Hepatocyte (in vitro differentiated cells): ENCODE data around the gene ACTL9.

Experiments
- EZH2phosphoT487 ChIP-seq: fragments of 200-600 bp; sonication (generic); IDR thresholded peaks from one replicate; pipeline ENCODE4 v1.6.1; 2018; ENCODE audit warnings: antibody characterized with exemption, mild to moderate bottlenecking, low read depth, moderate library complexity; ENCODE audit not compliant: unreplicated experiment, severe bottlenecking
- TF ChIP-seq, protein P1 (sequence below): fragments of 200-600 bp; sonication (generic); IDR thresholded peaks from 2 replicates; pipeline ENCODE4 v1.5.1; 2016; ENCODE audit warnings: antibody characterized with exemption, mild to moderate bottlenecking; ENCODE audit not compliant: poor library complexity

DNA sequence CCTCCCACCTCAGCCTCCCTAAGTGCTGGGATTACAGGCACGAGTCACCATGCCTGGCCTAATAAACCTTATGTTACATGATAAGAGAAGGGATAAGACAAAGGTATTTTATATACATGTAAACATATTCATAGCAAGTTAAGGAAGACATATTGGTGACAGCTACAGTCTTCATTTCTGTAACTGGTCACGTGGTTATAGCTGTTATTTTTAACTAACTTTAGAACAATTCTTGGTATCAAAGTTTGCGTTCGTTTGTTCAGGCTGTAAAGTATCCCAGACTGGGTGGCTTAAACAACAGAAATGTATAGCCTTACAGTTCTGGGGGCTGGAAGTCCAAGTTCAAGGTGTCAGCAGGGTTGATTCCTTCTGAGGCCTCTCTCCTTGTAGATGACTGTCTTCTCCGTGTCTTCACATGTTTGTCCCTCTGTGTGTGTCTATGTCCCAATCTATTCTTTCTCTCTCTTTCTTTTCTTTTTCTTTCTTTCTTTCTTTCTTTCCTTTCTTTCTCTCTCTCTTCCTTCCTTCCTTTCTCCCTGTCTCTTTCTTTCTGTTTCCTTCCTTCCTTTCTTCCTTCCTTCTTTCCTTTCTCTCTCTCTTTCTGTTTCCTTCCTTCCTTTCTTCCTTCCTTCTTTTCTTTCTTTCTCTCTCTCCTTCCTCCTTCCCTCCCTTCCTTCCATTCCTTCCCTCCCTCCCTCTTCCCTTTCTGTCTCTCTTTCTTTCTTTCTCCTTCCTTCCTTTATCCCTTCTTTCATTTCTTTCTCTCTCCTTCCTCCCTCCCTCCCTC is 7.6 kb downstream of the ACTL9 start:
- TF ChIP-seq, protein P1, sequence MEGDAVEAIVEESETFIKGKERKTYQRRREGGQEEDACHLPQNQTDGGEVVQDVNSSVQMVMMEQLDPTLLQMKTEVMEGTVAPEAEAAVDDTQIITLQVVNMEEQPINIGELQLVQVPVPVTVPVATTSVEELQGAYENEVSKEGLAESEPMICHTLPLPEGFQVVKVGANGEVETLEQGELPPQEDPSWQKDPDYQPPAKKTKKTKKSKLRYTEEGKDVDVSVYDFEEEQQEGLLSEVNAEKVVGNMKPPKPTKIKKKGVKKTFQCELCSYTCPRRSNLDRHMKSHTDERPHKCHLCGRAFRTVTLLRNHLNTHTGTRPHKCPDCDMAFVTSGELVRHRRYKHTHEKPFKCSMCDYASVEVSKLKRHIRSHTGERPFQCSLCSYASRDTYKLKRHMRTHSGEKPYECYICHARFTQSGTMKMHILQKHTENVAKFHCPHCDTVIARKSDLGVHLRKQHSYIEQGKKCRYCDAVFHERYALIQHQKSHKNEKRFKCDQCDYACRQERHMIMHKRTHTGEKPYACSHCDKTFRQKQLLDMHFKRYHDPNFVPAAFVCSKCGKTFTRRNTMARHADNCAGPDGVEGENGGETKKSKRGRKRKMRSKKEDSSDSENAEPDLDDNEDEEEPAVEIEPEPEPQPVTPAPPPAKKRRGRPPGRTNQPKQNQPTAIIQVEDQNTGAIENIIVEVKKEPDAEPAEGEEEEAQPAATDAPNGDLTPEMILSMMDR = no peak
- no peak for TF ChIP-seq EZH2phosphoT487
